Vagina (tissue), 2 donors: Measurements from ENCODE around the gene CXCL9. TPM values are rescaled to one million over a fixed set of nuclear protein-coding genes. Genes with fewer than 3 reads are reported as not detected.

ENCODE experiments used
- DNase-seq, 2 donors: peaks; one replicate each; pipeline ENCODE4 v3.0.0-alpha.2; 2017; ENCODE audit errors: extremely low spot score in 2 of 2
- H3K27ac ChIP-seq: fragments of 200-600 bp; sonication (generic); one replicate; pipeline ENCODE4 v1.5.1; 2019
- H3K27me3 ChIP-seq: fragments of 200-600 bp; sonication (generic); one replicate; pipeline ENCODE4 v1.5.1; 2019
- H3K36me3 ChIP-seq, 2 donors: fragments of 200-600 bp; sonication (generic); one replicate each; pipeline ENCODE4 v1.5.1; 2017 to 2019
- H3K4me1 ChIP-seq: fragments of 200-600 bp; sonication (generic); one replicate; pipeline ENCODE4 v1.5.1; 2019
- H3K4me3 ChIP-seq, 2 donors: fragments of 200-600 bp; sonication (generic); 1 replicate in 1 of 2; 2 replicates in 1 of 2; pipeline ENCODE4 v1.5.1; 2016 to 2019
- H3K9me3 ChIP-seq: fragments of 200-600 bp; sonication (generic); one replicate; pipeline ENCODE4 v1.5.1; 2019
- CTCF ChIP-seq, 3 experiments: fragments of 450-650 bp in 2 of 3; fragments of 200-600 bp in 1 of 3; sonication (generic) in 1 of 3; IDR thresholded peaks; one replicate each; pipeline ENCODE4 v1.5.1; 2017 to 2019; ENCODE audit warnings: antibody characterized with exemption in 3 of 3, mild to moderate bottlenecking in 2 of 3, moderate library complexity in 2 of 3
- POLR2A ChIP-seq, 2 donors: fragments of 450-650 bp; IDR thresholded peaks; one replicate each; pipeline ENCODE4 v1.6.1; 2017; ENCODE audit warnings: antibody characterized with exemption in 2 of 2, mild to moderate bottlenecking in 2 of 2, moderate library complexity in 2 of 2
- POLR2AphosphoS5 ChIP-seq, 2 donors: sonication (generic); formaldehyde crosslinking; IDR thresholded peaks; one replicate each; pipeline ENCODE4 v1.9.0; 2017; ENCODE audit warnings: antibody characterized with exemption in 2 of 2, mild to moderate bottlenecking in 2 of 2, low read depth in 1 of 2; ENCODE audit not compliant: insufficient read depth in 1 of 2
- intact Hi-C: fragments of 100-400 bp; cut with DNase I; formaldehyde crosslinking; loops from one replicate; pipeline ENCODE4 v1.15.1; 2023
- total RNA-seq: library from RNA; depleted of rRNA; stranded (reverse); fragments of >200 nt; gene quantifications from one replicate; pipeline ENCODE4 v1.2.3, GENCODE V29; 2016

The CXCL9 gene
- total RNA-seq, 1 donor from 2014 or later, result 0.74 TPM

GRCh38 chr4:75997081-75997480, 10.2 kb downstream of the CXCL9 start:
- Histone ChIP-seq H3K27ac (no peak overlapping the region), H3K9me3 (no peaks in the 10 kb centered on the region), H3K4me3 (no peak overlapping the region), H3K36me3 (no peaks in the 10 kb centered on the region), H3K4me1 (no peaks in the 10 kb centered on the region), H3K27me3 (no peaks in the 10 kb centered on the region)
- TF ChIP-seq POLR2A (IDR thresholded peaks at IDR 0.05) (no peak), CTCF (IDR thresholded peaks at IDR 0.05) (no peak), POLR2AphosphoS5 (IDR thresholded peaks at IDR 0.05; ENCODE audit: insufficient read depth in 1 of 2, low read depth in 1 of 2) (no peak)
- DNase-seq, result no peak
- intact Hi-C loops, result loop anchor here (5.0 kb wide), 1 partner anchor 70 kb away; no protein-coding TSS in a partner anchor

- Histone ChIP-seq H3K4me1 (no peaks in the 10 kb centered on the region), H3K27ac (no peak overlapping the region), H3K9me3 (no peaks in the 10 kb centered on the region), H3K4me3 (no peak overlapping the region), H3K36me3 (no peaks in the 10 kb centered on the region), H3K27me3 (no peaks in the 10 kb centered on the region)
- TF ChIP-seq CTCF (IDR thresholded peaks at IDR 0.05) (peak; percentile 42 to 65 (median 52)), POLR2A (IDR thresholded peaks at IDR 0.05) (no peak)
- intact Hi-C loops, result loop anchor here (5.0 kb wide), 1 partner anchor 72 kb away; no protein-coding TSS in a partner anchor
- no peak for DNase-seq
Measured at GRCh38 chr4:75995727-75996126, 11.6 kb downstream of the CXCL9 start.

GRCh38 chr4:75992462-75992861, 14.8 kb downstream of the CXCL9 start:
- H3K27me3 ChIP-seq, result no peaks in the 10 kb centered on the region
- no peaks in the 10 kb centered on the region for H3K36me3 ChIP-seq
- DNase-seq, result no peak
- H3K9me3 ChIP-seq, result no peaks in the 10 kb centered on the region
- H3K4me3 ChIP-seq, result no peak overlapping the region
- no peak for TF ChIP-seq CTCF (IDR thresholded peaks at IDR 0.05)
- no peak for TF ChIP-seq POLR2A (IDR thresholded peaks at IDR 0.05)
- TF ChIP-seq POLR2AphosphoS5 (IDR thresholded peaks at IDR 0.05; ENCODE audit: insufficient read depth in 1 of 2, low read depth in 1 of 2), result no peak
- peaks cover 24% of the 10 kb centered on the region for H3K4me1 ChIP-seq
- intact Hi-C loops, result no loop called here
- H3K27ac ChIP-seq, result no peak overlapping the region

GRCh38 chr4:75989846-75990528, 17.3 kb downstream of the CXCL9 start:
- peak overlapping the region; percentile 60 for H3K27ac ChIP-seq
- H3K9me3 ChIP-seq, result no peaks in the 10 kb centered on the region
- H3K27me3 ChIP-seq, result no peaks in the 10 kb centered on the region
- TF ChIP-seq POLR2AphosphoS5 (IDR thresholded peaks at IDR 0.05; ENCODE audit: insufficient read depth in 1 of 2, low read depth in 1 of 2), result no peak
- TF ChIP-seq POLR2A (IDR thresholded peaks at IDR 0.05), result no peak
- TF ChIP-seq CTCF (IDR thresholded peaks at IDR 0.05), result no peak
- H3K4me1 ChIP-seq, result peaks cover 26% of the 10 kb centered on the region
- H3K36me3 ChIP-seq, result no peaks in the 10 kb centered on the region
- DNase-seq, result no peak
- H3K4me3 ChIP-seq, result peak overlapping the region; percentile 53 to 78
- intact Hi-C loops, result no loop called here

- TF ChIP-seq POLR2A (IDR thresholded peaks at IDR 0.05) (no peak), CTCF (IDR thresholded peaks at IDR 0.05) (no peak), POLR2AphosphoS5 (IDR thresholded peaks at IDR 0.05; ENCODE audit: insufficient read depth in 1 of 2, low read depth in 1 of 2) (no peak)
- H3K9me3 ChIP-seq, result no peaks in the 10 kb centered on the region
- no peak overlapping the region for H3K27ac ChIP-seq
- intact Hi-C loops, result no loop called here
- no peaks in the 10 kb centered on the region for H3K27me3 ChIP-seq
- DNase-seq, result no peak
- no peak overlapping the region for H3K4me3 ChIP-seq
- peaks cover 0 to 13% of the 10 kb centered on the region in 2 donors for H3K36me3 ChIP-seq
- H3K4me1 ChIP-seq, result peaks cover 26% of the 10 kb centered on the region
Measured at GRCh38 chr4:75985116-75985515, 22.2 kb downstream of the CXCL9 start.
